GM21515 (cell line): ENCODE data around the gene ARHGAP28.

Experiments
- ATAC-seq: cut with Tn5 transposase; IDR thresholded peaks from one replicate; pipeline ENCODE4 v1.9.1; 2021; ENCODE audit not compliant: unreplicated experiment

ARHGAP28 gene

GRCh38 chr18:6729247-6730091, at the start of gene ARHGAP28:
Gene ARHGAP28 (plus strand): TSS chr18:6729716. CDS start chr18:6729822, 106 bp downstream.
- ATAC-seq, result no peak

- no peak for ATAC-seq
These were observed 48.1 kb upstream of the ARHGAP28 start for GRCh38 chr18:6681331-6681875.

- no peak for ATAC-seq
These were observed 46.9 kb upstream of the ARHGAP28 start for GRCh38 chr18:6682437-6683111.

- ATAC-seq, result no peak
These were observed 46.2 kb upstream of the ARHGAP28 start for GRCh38 chr18:6683112-6683876.

- no peak for ATAC-seq
These were observed 41.8 kb upstream of the ARHGAP28 start for GRCh38 chr18:6687676-6688075.

GRCh38 chr18:6708890-6709289, 20.6 kb upstream of the ARHGAP28 start:
- ATAC-seq, result no peak

GRCh38 chr18:6711467-6711866, 18.0 kb upstream of the ARHGAP28 start:
- ATAC-seq, result no peak

GRCh38 chr18:6712401-6712800, 17.1 kb upstream of the ARHGAP28 start:
- ATAC-seq, result no peak

GRCh38 chr18:6714010-6714409, 15.5 kb upstream of the ARHGAP28 start:
- ATAC-seq, result no peak

GRCh38 chr18:6718267-6718666, 11.2 kb upstream of the ARHGAP28 start:
- no peak for ATAC-seq

GRCh38 chr18:6719098-6719846, 10.2 kb upstream of the ARHGAP28 start:
- no peak for ATAC-seq

GRCh38 chr18:6719910-6720683, 9.4 kb upstream of the ARHGAP28 start:
- no peak for ATAC-seq

- ATAC-seq, result no peak
These were observed 7.8 kb upstream of the ARHGAP28 start for GRCh38 chr18:6721755-6722154.

- ATAC-seq, result no peak
These were observed 6.8 kb upstream of the ARHGAP28 start for GRCh38 chr18:6722690-6723089.

- ATAC-seq, result no peak
These were observed 5.2 kb upstream of the ARHGAP28 start for GRCh38 chr18:6724331-6724730.

- no peak for ATAC-seq
These were observed 1.2 kb upstream of the ARHGAP28 start for GRCh38 chr18:6728331-6728730.

- ATAC-seq, result no peak
These were observed 688 bp upstream of the ARHGAP28 start for GRCh38 chr18:6728809-6729246.

- ATAC-seq, result no peak
These were observed 1.1 kb downstream of the ARHGAP28 start for GRCh38 chr18:6730416-6731221.

- no peak for ATAC-seq
These were observed 1.7 kb downstream of the ARHGAP28 start for GRCh38 chr18:6731222-6731596.
